Upper lobe of right lung (tissue), 1 donor: Measurements from ENCODE around the gene ARID3B. TPM values are rescaled to one million over a fixed set of nuclear protein-coding genes. Genes with fewer than 3 reads are reported as not detected.
"Not testable (repeated sequence)": the region's sequence is repeated elsewhere in the genome, so short reads cannot be mapped to it uniquely, and the experiment has no call there.

Source experiments
- ATAC-seq: fragments of 200-7000 bp; cut with Tn5 transposase; one replicate; pipeline ENCODE4 v1.9.1; 2020; ENCODE audit warnings: mild to moderate bottlenecking, moderate library complexity
- DNase-seq: peaks from one replicate; pipeline ENCODE4 v3.0.0-alpha.2; 2020
- H3K27ac ChIP-seq: fragments of 200-600 bp; one replicate; pipeline ENCODE4 v1.8.0; 2022
- H3K27me3 ChIP-seq: fragments of 200-600 bp; one replicate; pipeline ENCODE4 v1.8.0; 2022; ENCODE audit warnings: mild to moderate bottlenecking
- H3K36me3 ChIP-seq: fragments of 200-600 bp; one replicate; pipeline ENCODE4 v1.8.0; 2022
- H3K4me1 ChIP-seq: fragments of 200-600 bp; one replicate; pipeline ENCODE4 v1.8.0; 2022
- H3K4me3 ChIP-seq: fragments of 200-600 bp; one replicate; pipeline ENCODE4 v1.8.0; 2022; ENCODE audit warnings: mild to moderate bottlenecking
- H3K9me3 ChIP-seq: fragments of 200-600 bp; one replicate; pipeline ENCODE4 v1.8.0; 2022
- intact Hi-C: fragments of 100-400 bp; cut with DNase I; formaldehyde crosslinking; loops from one replicate; pipeline ENCODE4 v1.11.0; 2022
- total RNA-seq: library from RNA; stranded (reverse); fragmentation: NEBNext Ultra II Directional; extraction: Animal tissue kit (Norgen Biotek cat#: 25700); gene quantifications from one replicate; pipeline ENCODE4 v1.2.1, GENCODE V29; 2021
- TF ChIP-seq, protein P1 (sequence below): fragments of 200-600 bp; IDR thresholded peaks from one replicate; pipeline ENCODE4 v1.8.0; 2022; ENCODE audit warnings: antibody characterized with exemption
- donor health status: DM: no; HTN: yes; CAD: no; lungs with severe emphysema.

Gene ARID3B
- total RNA-seq, 1 donor from 2014 or later, result 10.7 TPM

DNA sequence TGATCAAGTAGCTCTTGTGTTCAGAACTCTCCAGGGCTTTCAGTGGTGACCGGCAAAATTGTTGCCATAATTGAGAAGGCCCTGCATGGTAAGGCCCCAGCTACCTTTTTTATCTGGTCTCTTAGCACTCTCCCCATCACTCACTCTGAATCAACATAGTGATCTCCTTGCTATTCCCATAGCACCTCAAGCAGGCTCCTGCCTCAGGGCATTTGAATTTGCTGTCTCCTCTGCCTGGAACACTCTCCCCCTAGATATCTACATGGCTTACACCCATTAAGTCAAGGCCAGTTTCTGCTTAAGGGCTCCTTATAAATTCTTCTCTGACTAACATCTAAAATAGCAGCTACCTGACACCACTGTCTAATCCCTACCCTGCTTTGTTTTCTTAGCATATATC lies 3.3 kb upstream of the ARID3B start:
- TF ChIP-seq, protein P1, sequence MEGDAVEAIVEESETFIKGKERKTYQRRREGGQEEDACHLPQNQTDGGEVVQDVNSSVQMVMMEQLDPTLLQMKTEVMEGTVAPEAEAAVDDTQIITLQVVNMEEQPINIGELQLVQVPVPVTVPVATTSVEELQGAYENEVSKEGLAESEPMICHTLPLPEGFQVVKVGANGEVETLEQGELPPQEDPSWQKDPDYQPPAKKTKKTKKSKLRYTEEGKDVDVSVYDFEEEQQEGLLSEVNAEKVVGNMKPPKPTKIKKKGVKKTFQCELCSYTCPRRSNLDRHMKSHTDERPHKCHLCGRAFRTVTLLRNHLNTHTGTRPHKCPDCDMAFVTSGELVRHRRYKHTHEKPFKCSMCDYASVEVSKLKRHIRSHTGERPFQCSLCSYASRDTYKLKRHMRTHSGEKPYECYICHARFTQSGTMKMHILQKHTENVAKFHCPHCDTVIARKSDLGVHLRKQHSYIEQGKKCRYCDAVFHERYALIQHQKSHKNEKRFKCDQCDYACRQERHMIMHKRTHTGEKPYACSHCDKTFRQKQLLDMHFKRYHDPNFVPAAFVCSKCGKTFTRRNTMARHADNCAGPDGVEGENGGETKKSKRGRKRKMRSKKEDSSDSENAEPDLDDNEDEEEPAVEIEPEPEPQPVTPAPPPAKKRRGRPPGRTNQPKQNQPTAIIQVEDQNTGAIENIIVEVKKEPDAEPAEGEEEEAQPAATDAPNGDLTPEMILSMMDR, result no peak
- no peak for ATAC-seq
- intact Hi-C loops, result no loop called here

DNA sequence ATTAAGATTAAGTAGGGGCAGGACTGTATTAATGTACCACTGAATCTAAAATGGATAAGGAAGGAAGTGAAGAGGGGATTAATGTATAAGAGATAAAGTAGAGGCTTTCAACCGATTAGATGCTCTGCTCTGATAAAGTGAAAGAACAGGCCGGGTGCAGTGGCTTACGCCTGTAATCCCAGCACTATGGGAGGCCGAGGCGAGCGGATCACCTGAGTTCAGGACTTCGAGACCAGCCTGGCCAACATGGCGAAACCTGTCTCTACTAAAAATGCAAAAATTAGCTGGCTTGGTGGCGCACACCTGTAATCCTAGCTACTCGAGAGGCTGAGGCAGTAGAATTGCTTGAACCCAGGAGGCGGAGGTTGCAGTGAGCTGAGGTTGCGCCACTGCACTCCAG lies 1.5 kb upstream of the ARID3B start:
- H3K9me3 ChIP-seq, ATAC-seq, H3K4me3 ChIP-seq, H3K27me3 ChIP-seq, intact Hi-C loops, H3K27ac ChIP-seq, DNase-seq, H3K36me3 ChIP-seq: not testable (repeated sequence)
- H3K4me1 ChIP-seq, result peaks cover 16% of the 10 kb centered on the region

More for the DNA sequence above, 3.3 kb upstream of the ARID3B start:
- H3K36me3 ChIP-seq, result no peaks in the 10 kb centered on the region
- no peak overlapping the region for H3K4me3 ChIP-seq
- no peaks in the 10 kb centered on the region for H3K27me3 ChIP-seq
- no peak for DNase-seq
- no peak overlapping the region for H3K27ac ChIP-seq
- H3K4me1 ChIP-seq, result peaks cover 6% of the 10 kb centered on the region
- H3K9me3 ChIP-seq, result no peaks in the 10 kb centered on the region

DNA sequence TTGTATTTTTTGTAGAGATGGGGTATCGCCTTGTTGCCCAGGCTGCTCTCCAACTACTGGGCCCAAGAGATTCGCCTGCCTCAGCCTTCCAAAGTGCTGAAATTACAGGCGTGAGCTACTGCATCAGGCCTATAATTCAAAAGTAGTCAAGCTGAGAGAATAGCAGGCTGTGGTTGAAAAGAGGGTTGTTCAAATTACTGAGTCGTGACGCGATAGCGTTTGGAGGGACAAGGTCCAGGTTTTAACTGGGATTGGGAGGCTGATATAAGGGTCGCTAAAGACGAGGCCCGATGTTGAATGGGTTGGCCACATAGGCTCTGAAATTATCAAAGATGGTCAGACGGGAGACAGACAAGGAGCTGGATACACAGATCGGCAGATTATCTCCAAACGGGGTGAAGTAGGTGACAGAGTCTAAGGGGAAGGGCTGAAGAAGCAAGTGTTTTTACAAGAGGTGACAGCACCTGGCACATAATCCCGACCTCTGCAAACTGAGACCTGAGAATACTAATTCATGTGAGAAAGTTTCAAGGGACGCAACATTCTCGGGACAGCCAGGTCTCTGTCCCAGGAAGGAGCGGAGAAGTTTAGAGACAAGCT lies 759 bp upstream of the ARID3B start:
- H3K4me1 ChIP-seq, result peaks cover 23% of the 10 kb centered on the region
- DNase-seq, result no peak
- no peak for ATAC-seq
- peak overlapping the region; percentile 62 for H3K27ac ChIP-seq
- TF ChIP-seq, protein P1, result no peak
- no peaks in the 10 kb centered on the region for H3K27me3 ChIP-seq
- no peaks in the 10 kb centered on the region for H3K9me3 ChIP-seq
- H3K4me3 ChIP-seq, result peak overlapping the region; percentile 63
- H3K36me3 ChIP-seq, result peaks cover 10% of the 10 kb centered on the region
- intact Hi-C loops, result no loop called here

DNA sequence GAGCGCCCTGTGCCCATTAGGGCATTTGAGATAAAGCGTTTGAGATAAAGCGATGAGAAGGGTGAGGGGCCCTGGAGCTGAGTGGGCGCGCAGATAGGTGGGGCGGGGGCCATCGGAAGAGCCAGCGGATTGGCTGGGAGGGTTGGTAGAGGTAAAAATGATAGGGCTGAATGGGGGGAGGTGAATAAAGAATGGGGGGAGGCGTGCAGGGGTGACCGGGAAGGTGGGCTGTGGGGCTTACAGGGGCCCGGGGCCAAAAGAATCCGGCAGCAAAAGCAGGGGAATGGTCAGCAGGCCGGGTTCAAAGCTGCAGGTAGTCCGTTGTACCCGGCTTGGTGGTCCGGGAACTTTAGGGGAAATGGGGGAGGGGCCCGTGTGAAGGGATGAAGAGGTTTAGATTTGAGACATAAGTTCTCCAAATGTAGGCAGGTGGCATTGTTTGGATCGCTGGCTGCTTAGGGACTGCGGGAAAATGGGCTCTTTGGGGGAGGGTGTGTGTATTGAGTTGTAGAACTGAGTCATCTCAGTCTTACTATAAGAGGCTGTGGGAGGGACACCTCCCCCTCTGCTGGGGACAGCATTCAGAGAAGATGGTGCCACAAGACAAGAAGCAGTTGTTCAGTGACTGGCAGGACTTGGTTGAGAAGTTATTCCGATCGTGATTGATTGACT lies 610 bp downstream of the ARID3B start:
- Histone ChIP-seq H3K27ac (peak overlapping the region; percentile 86), H3K27me3 (no peaks in the 10 kb centered on the region), H3K4me3 (peak overlapping the region; percentile 84), H3K36me3 (peaks cover 10% of the 10 kb centered on the region), H3K4me1 (peaks cover 37% of the 10 kb centered on the region), H3K9me3 (no peaks in the 10 kb centered on the region)
- TF ChIP-seq, protein P1, result no peak
- ATAC-seq (peak; percentile 47), DNase-seq (peak; percentile 66)
- intact Hi-C loops, result no loop called here

DNA sequence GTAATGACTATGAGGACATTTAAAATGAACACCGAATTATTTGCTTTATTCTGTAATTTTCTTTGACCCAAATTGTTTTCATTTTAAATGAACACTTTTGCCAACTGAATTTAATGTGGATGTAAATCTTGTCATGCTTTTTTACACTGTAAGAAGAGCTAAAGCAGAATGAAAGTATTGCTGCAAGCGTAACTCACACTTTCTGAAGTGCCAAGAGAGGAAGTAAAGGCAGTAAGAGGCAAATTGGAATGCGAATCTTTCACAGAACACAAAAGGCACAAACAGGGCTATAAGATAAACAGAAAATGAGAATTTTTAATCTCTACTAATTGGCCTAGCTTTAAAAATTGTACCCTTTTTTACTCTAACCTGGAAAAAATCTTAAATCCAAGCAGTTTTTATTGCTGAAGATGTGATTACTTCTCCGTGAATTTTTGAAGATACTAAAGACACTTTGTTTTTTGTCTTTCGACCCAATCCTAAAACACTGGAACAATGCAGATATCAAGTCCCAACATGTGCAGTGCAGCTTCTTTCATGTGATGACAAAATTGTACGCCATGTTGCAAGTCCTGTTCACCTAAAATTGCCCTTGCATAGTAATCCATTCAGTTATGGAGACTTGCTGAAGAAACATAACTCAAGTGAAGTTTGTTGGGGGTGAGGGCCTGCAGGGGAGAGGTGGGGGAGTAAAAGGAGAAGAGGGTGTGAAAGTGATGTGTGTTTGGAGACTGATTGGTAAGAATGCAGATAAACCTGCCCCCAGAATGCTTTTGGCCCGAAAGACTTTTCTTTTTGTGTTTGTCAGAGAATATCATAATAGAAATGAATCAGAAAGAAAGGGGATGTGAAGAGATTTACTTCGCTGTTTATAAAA lies 1.4 kb downstream of the ARID3B start:
- DNase-seq (no peak), ATAC-seq (no peak)
- H3K27ac ChIP-seq, result peak overlapping the region; percentile 86
- intact Hi-C loops, result no loop called here
- TF ChIP-seq, protein P1, result no peak
- peaks cover 10% of the 10 kb centered on the region for H3K36me3 ChIP-seq
- H3K4me1 ChIP-seq, result peaks cover 44% of the 10 kb centered on the region
- H3K9me3 ChIP-seq, result no peaks in the 10 kb centered on the region
- peak overlapping the region; percentile 84 for H3K4me3 ChIP-seq
- no peaks in the 10 kb centered on the region for H3K27me3 ChIP-seq

DNA sequence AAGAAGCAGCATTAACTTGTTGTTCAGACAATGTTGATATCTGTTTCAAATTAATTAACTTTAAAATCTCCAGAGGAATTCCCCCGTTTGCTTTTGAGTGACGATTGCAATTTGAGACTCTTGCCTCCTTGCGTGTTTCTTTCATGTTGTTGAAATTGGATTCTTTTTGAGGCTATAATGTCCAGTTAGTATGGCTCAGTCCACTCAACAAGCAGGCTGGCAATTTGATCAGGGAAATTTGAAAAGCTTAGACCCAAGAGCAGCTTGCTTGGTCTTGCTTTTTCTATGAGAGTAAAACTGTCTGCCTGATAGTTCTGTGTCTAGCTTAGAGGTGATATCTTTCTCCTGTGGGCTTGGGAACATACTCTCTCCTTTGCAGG lies 2.0 kb downstream of the ARID3B start:
- Histone ChIP-seq H3K4me3 (no peak overlapping the region), H3K36me3 (peaks cover 10% of the 10 kb centered on the region), H3K4me1 (peaks cover 51% of the 10 kb centered on the region), H3K9me3 (no peaks in the 10 kb centered on the region), H3K27ac (no peak overlapping the region), H3K27me3 (no peaks in the 10 kb centered on the region)
- DNase-seq (no peak), ATAC-seq (no peak)
- intact Hi-C loops, result no loop called here
- TF ChIP-seq, protein P1, result no peak
